ENCODE results near the gene BHLHE41. TPM values are rescaled to one million over a fixed set of nuclear protein-coding genes. Genes with fewer than 3 reads are reported as not detected.

The BHLHE41 gene
- total and polyA plus RNA-seq, 2 of the 8 experiments (the other 6 are each of a cell fraction or from before 2014, with no cell fraction given) = 1.1 to 3.4 TPM

- Histone ChIP-seq H3K4me3 (ENCODE audit: extremely low read depth in 1 of 4, insufficient read depth in 2 of 4, low read depth in 3 of 4, low read length in 4 of 4) (no peak overlapping the region), H3K56ac (replicated peaks; ENCODE audit: insufficient read length, low read depth, low read length) (no peak overlapping the region), H3K79me1 (ENCODE audit: low read depth, low read length) (no peaks in the 10 kb centered on the region), H2BK12ac (ENCODE audit: low read depth, low read length) (0 out of 2 replicates have a peak overlapping the region, but pooled peaks have one; percentile 39), H2BK15ac (ENCODE audit: low read length) (0 out of 2 replicates have a peak overlapping the region, but pooled peaks have one; percentile 95), H3K14ac (ENCODE audit: insufficient read length) (no peak overlapping the region), H3K36me3 (ENCODE audit: control insufficient read depth in 2 of 4, insufficient read depth in 4 of 4, low read length in 3 of 4) (no peaks in the 10 kb centered on the region), H4K20me1 (replicated peaks in 1 of 2; ENCODE audit: control insufficient read depth in 1 of 2, insufficient read depth in 2 of 2, low read length in 2 of 2) (no peaks in the 10 kb centered on the region), H3K4me2 (ENCODE audit: insufficient read depth in 1 of 2, low read depth in 2 of 2, low read length in 2 of 2) (no peak overlapping the region), H3K79me2 (ENCODE audit: control insufficient read depth in 1 of 2, insufficient read depth in 2 of 2, low read length in 2 of 2) (no peaks in the 10 kb centered on the region), H3K4ac (replicated peaks; ENCODE audit: insufficient read length, low read depth, low read length) (no peak overlapping the region), H3K9me3 (ENCODE audit: insufficient read depth in 2 of 2, low read depth in 1 of 2, low read length in 1 of 2) (no peaks in the 10 kb centered on the region), H3K4me1 (replicated peaks in 1 of 4; ENCODE audit: control insufficient read depth in 3 of 4, insufficient read depth in 4 of 4, low read length in 3 of 4) (no peaks in the 10 kb centered on the region), H2AK5ac (ENCODE audit: low read depth, low read length) (0 out of 2 replicates have a peak overlapping the region, but pooled peaks have one; percentile 90), H4K8ac (ENCODE audit: extremely low read depth, insufficient read depth, low read length) (no peak overlapping the region), H2AFZ (ENCODE audit: low read length) (no peak overlapping the region), H2BK120ac (replicated peaks; ENCODE audit: low read depth, low read length) (no peak overlapping the region), H3K27me3 (replicated peaks in 1 of 4; ENCODE audit: control insufficient read depth in 3 of 4, extremely low read depth in 1 of 4, insufficient read depth in 3 of 4, low read length in 3 of 4) (no peaks in the 10 kb centered on the region), H3K23me2 (ENCODE audit: low read depth, low read length) (no peaks in the 10 kb centered on the region), H4K91ac (replicated peaks; ENCODE audit: insufficient read length, low read length) (peak overlapping the region; percentile 11), H4K5ac (ENCODE audit: insufficient read length, low read depth, low read length) (no peak overlapping the region), H3K23ac (ENCODE audit: insufficient read length) (no peak overlapping the region), H2BK20ac (ENCODE audit: low read length) (no peak overlapping the region), H3K27ac (ENCODE audit: low read depth, low read length) (no peak overlapping the region), H3K9ac (replicated peaks in 1 of 4; ENCODE audit: extremely low read depth in 1 of 4, low read depth in 3 of 4, low read length in 3 of 4) (no peak overlapping the region), H2BK5ac (ENCODE audit: low read depth, low read length) (no peak overlapping the region), H3K18ac (ENCODE audit: extremely low read depth, low read length) (no peak overlapping the region)
- DNase-seq (ENCODE audit: low read depth in 1 of 2, low spot score in 2 of 2) (no peak), FAIRE-seq (no peak)
- CTCF ChIA-PET (ENCODE audit: partially characterized antibody) = interaction anchor here (0.7 to 2.4 kb wide), 7 partner anchors 8 to 652 kb away, joined by 3 to 10 read pairs (median 4); no protein-coding TSS in a partner anchor
- 84% methylated on average over 2 of the region's 2 CpGs; no CpG with 5 or more reads in 1 of the 2 experiments for WGBS, 2 experiments (ENCODE audit: extremely low coverage in 1 of 2, insufficient coverage in 1 of 2, insufficient read length in 1 of 2, insufficient replicate concordance in 2 of 2, low coverage in 1 of 2, low lambda C conversion rate in 2 of 2, missing lambda C conversion rate in 1 of 2)
- POLR2A ChIA-PET (ENCODE audit: partially characterized antibody) = no interaction called here
- TF ChIP-seq NRF1 (IDR thresholded peaks at IDR 0.05; ENCODE audit: low read depth, low read length) (no peak), JUN (IDR thresholded peaks at IDR 0.05; ENCODE audit: low read depth, low read length) (no peak), FOSL1 (IDR thresholded peaks at IDR 0.05; ENCODE audit: insufficient read depth, low read depth, low read length) (no peak), ATF3 (IDR thresholded peaks at IDR 0.05; ENCODE audit: insufficient read depth, low read depth, low read length) (no peak), POU5F1 (IDR thresholded peaks at IDR 0.05; ENCODE audit: low read depth, low read length) (no peak), POLR2AphosphoS5 (IDR thresholded peaks at IDR 0.05; ENCODE audit: low read depth, low read length) (no peak), SIN3A (conservative IDR thresholded peaks at IDR 0.05 in 1 of 2, IDR thresholded peaks at IDR 0.05 in 1 of 2; ENCODE audit: low read depth in 1 of 2, low read length in 2 of 2) (no peak), SIRT6 (IDR thresholded peaks at IDR 0.05; ENCODE audit: low read length) (no peak), CEBPB (IDR thresholded peaks at IDR 0.05; ENCODE audit: low read depth, low read length) (no peak), GABPA (IDR thresholded peaks at IDR 0.05; ENCODE audit: borderline replicate concordance, insufficient read depth, low read length) (no peak)
These were observed 35.8 kb downstream of the BHLHE41 start for GRCh38 chr12:26088998-26089397.

Measured in H1 (cell line).